SK-N-SH treated with all-trans-retinoic acid at 6 μM for 48 hours (cell line): ENCODE measurements around the gene ANK2.

ENCODE experiments used
- ATAC-seq: fragments of 200-7000 bp; cut with Tn5 transposase; 3 replicates; pipeline ENCODE4 v1.9.1; 2020; ENCODE audit warnings: mild to moderate bottlenecking, moderate library complexity
- ARNTL ChIP-seq: fragments of 450-650 bp; formaldehyde crosslinking; IDR thresholded peaks from 2 replicates; pipeline ENCODE4 v1.5.0; 2020; ENCODE audit warnings: low read depth, mild to moderate bottlenecking, moderate library complexity, borderline replicate concordance
- BACH2 ChIP-seq: fragments of 250-450 bp; sonication (Bioruptor Pico); IDR thresholded peaks from 2 replicates; pipeline ENCODE4 v1.9.0; 2021; ENCODE audit warnings: mild to moderate bottlenecking, borderline replicate concordance
- CREB5 ChIP-seq: fragments of 250-450 bp; sonication (Bioruptor Pico); IDR thresholded peaks from 2 replicates; pipeline ENCODE4 v1.5.1; 2020; ENCODE audit warnings: low read depth, mild to moderate bottlenecking, moderate library complexity
- CSDC2 ChIP-seq: fragments of 250-450 bp; sonication (Bioruptor Pico); IDR thresholded peaks from 2 replicates; pipeline ENCODE4 v1.5.0; 2020; ENCODE audit warnings: mild to moderate bottlenecking, moderate library complexity
- ESRRG ChIP-seq: fragments of 250-450 bp; sonication (Bioruptor Pico); IDR thresholded peaks from 2 replicates; pipeline ENCODE4 v1.6.1; 2021; ENCODE audit warnings: mild to moderate bottlenecking
- ISL1 ChIP-seq: fragments of 250-450 bp; sonication (Bioruptor Pico); IDR thresholded peaks from 2 replicates; pipeline ENCODE4 v2.1.2; 2022; ENCODE audit warnings: mild to moderate bottlenecking, moderate library complexity
- POU6F1 ChIP-seq: fragments of 250-450 bp; sonication (Bioruptor Pico); IDR thresholded peaks from 2 replicates; pipeline ENCODE4 v1.8.0; 2021; ENCODE audit warnings: low read depth, mild to moderate bottlenecking, moderate library complexity, borderline replicate concordance
- PPARA ChIP-seq: fragments of 250-450 bp; sonication (Bioruptor Pico); IDR thresholded peaks from 2 replicates; pipeline ENCODE4 v1.5.0; 2020; ENCODE audit warnings: mild to moderate bottlenecking, borderline replicate concordance
- RARB ChIP-seq: fragments of 250-450 bp; sonication (Bioruptor Pico); IDR thresholded peaks from 2 replicates; pipeline ENCODE4 v1.8.0; 2021; ENCODE audit warnings: mild to moderate bottlenecking, moderate library complexity
- SNAI2 ChIP-seq: fragments of 250-450 bp; sonication (Bioruptor Pico); IDR thresholded peaks from 2 replicates; pipeline ENCODE4 v1.5.0; 2020; ENCODE audit warnings: mild to moderate bottlenecking, moderate library complexity
- TCF4 ChIP-seq: fragments of 250-450 bp; sonication (Bioruptor Pico); IDR thresholded peaks from 2 replicates; pipeline ENCODE4 v1.8.0; 2021; ENCODE audit warnings: mild to moderate bottlenecking, moderate library complexity, borderline replicate concordance
- TOX ChIP-seq: fragments of 250-450 bp; sonication (Bioruptor Pico); IDR thresholded peaks from 2 replicates; pipeline ENCODE4 v1.8.0; 2021; ENCODE audit warnings: mild to moderate bottlenecking, moderate library complexity, borderline replicate concordance
- TSHZ2 ChIP-seq: fragments of 250-450 bp; sonication (Bioruptor Pico); IDR thresholded peaks from 2 replicates; pipeline ENCODE4 v1.5.0; 2020; ENCODE audit warnings: mild to moderate bottlenecking, moderate library complexity
- ZC3H10 ChIP-seq: fragments of 250-450 bp; sonication (Bioruptor Pico); IDR thresholded peaks from 2 replicates; pipeline ENCODE4 v1.5.1; 2021; ENCODE audit warnings: mild to moderate bottlenecking, moderate library complexity
- ZFP3 ChIP-seq: fragments of 250-450 bp; sonication (Bioruptor Pico); IDR thresholded peaks from 2 replicates; pipeline ENCODE4 v1.5.0; 2020; ENCODE audit warnings: mild to moderate bottlenecking, moderate library complexity
- ZFP30 ChIP-seq: fragments of 450-650 bp; formaldehyde crosslinking; IDR thresholded peaks from 2 replicates; pipeline ENCODE4 v1.5.0; 2022; ENCODE audit warnings: mild to moderate bottlenecking, moderate library complexity
- ZNF565 ChIP-seq: fragments of 450-650 bp; formaldehyde crosslinking; conservative IDR thresholded peaks from 2 replicates; pipeline ENCODE4 v1.5.0; 2020; ENCODE audit warnings: low read depth, mild to moderate bottlenecking, moderate library complexity
- ZNF8 ChIP-seq: fragments of 450-650 bp; formaldehyde crosslinking; IDR thresholded peaks from 2 replicates; pipeline ENCODE4 v1.5.0; 2020; ENCODE audit warnings: mild to moderate bottlenecking, moderate library complexity
- TF ChIP-seq, protein P1 (sequence below): fragments of 250-450 bp; sonication (Bioruptor Pico); IDR thresholded peaks from 2 replicates; pipeline ENCODE4 v1.8.0; 2020; ENCODE audit warnings: mild to moderate bottlenecking, moderate library complexity, borderline replicate concordance
- TF ChIP-seq, protein P2 (sequence below): fragments of 250-450 bp; sonication (Bioruptor Pico); IDR thresholded peaks from 2 replicates; pipeline ENCODE4 v1.5.1; 2021; ENCODE audit warnings: mild to moderate bottlenecking, moderate library complexity

Gene ANK2

GRCh38 chr4:113350576-113350975, 301.1 kb downstream of the ANK2 start (continued):
- TF ChIP-seq, protein P1, sequence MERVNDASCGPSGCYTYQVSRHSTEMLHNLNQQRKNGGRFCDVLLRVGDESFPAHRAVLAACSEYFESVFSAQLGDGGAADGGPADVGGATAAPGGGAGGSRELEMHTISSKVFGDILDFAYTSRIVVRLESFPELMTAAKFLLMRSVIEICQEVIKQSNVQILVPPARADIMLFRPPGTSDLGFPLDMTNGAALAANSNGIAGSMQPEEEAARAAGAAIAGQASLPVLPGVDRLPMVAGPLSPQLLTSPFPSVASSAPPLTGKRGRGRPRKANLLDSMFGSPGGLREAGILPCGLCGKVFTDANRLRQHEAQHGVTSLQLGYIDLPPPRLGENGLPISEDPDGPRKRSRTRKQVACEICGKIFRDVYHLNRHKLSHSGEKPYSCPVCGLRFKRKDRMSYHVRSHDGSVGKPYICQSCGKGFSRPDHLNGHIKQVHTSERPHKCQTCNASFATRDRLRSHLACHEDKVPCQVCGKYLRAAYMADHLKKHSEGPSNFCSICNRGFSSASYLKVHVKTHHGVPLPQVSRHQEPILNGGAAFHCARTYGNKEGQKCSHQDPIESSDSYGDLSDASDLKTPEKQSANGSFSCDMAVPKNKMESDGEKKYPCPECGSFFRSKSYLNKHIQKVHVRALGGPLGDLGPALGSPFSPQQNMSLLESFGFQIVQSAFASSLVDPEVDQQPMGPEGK (CRISPR knock-in tag) = no peak
- TF ChIP-seq ZNF8 (CRISPR knock-in tag) = no peak
- TF ChIP-seq ISL1 (CRISPR knock-in tag) = no peak
- TF ChIP-seq TCF4 (CRISPR knock-in tag) = no peak
- TF ChIP-seq RARB (CRISPR knock-in tag) = no peak
- TF ChIP-seq ARNTL (CRISPR knock-in tag) = no peak
- no peak for TF ChIP-seq PPARA

DNA sequence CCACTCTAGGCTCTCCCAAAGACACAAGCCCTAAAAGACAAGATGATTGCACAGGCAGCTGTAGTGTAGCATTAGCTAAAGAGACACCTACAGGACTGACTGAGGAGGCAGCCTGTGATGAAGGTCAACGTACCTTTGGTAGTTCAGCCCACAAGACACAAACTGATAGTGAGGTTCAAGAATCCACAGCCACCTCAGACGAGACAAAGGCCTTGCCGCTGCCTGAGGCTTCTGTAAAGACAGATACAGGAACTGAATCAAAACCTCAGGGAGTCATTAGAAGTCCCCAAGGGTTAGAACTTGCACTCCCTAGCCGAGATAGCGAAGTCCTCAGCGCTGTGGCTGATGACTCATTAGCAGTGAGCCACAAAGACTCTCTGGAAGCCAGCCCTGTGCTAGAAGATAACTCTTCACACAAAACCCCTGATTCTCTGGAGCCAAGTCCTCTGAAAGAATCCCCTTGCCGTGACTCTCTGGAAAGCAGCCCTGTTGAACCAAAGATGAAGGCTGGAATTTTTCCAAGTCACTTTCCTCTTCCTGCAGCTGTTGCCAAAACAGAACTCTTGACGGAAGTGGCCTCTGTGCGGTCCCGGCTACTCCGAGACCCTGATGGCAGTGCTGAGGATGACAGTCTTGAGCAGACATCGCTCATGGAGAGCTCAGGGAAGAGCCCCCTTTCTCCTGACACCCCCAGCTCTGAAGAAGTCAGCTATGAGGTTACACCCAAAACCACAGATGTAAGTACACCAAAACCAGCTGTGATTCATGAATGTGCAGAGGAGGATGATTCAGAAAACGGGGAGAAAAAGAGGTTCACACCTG, 306.3 kb downstream of the ANK2 start:
- peak; percentile 88 for ATAC-seq
- TF ChIP-seq POU6F1 (no peak), RARB (CRISPR knock-in tag) (no peak), ZFP30 (CRISPR knock-in tag) (no peak), TOX (no peak), PPARA (no peak), ZFP3 (CRISPR knock-in tag) (no peak), CSDC2 (CRISPR knock-in tag) (no peak), SNAI2 (no peak), BACH2 (CRISPR knock-in tag) (no peak), TCF4 (CRISPR knock-in tag) (no peak), ISL1 (CRISPR knock-in tag) (no peak), TSHZ2 (no peak), ESRRG (CRISPR knock-in tag) (no peak), ZC3H10 (CRISPR knock-in tag) (no peak), ZNF565 (CRISPR knock-in tag) (no peak), CREB5 (CRISPR knock-in tag) (no peak)
- TF ChIP-seq, protein P1 (CRISPR knock-in tag) = no peak
- TF ChIP-seq, protein P2, sequence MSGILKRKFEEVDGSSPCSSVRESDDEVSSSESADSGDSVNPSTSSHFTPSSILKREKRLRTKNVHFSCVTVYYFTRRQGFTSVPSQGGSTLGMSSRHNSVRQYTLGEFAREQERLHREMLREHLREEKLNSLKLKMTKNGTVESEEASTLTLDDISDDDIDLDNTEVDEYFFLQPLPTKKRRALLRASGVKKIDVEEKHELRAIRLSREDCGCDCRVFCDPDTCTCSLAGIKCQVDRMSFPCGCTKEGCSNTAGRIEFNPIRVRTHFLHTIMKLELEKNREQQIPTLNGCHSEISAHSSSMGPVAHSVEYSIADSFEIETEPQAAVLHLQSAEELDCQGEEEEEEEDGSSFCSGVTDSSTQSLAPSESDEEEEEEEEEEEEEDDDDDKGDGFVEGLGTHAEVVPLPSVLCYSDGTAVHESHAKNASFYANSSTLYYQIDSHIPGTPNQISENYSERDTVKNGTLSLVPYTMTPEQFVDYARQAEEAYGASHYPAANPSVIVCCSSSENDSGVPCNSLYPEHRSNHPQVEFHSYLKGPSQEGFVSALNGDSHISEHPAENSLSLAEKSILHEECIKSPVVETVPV = no peak
